Right lobe of liver (tissue), 4 donors: ENCODE data around the gene OGFOD3.
"Not testable (repeated sequence)": the region's sequence is repeated elsewhere in the genome, so short reads cannot be mapped to it uniquely, and the experiment has no call there.

Source experiments
- POLR2A ChIP-seq: fragments of 450-650 bp; IDR thresholded peaks from one replicate; pipeline ENCODE4 v1.6.1; 2017; ENCODE audit warnings: antibody characterized with exemption, mild to moderate bottlenecking
- TF ChIP-seq, protein P1 (sequence below), 4 donors: fragments of 200-600 bp in 3 of 4; fragments of 450-650 bp in 1 of 4; IDR thresholded peaks; one replicate each; pipeline versions ENCODE4 v1.5.1 to v1.8.0; 2016 to 2022; ENCODE audit warnings: antibody characterized with exemption in 4 of 4, mild to moderate bottlenecking in 2 of 4
- donor health status: DM: no; HTN: no; CAD: no.
- donor health status: DM: no; HTN: no; CAD: no.
- donor health status: DM: no; HTN: yes; CAD: no.

DNA sequence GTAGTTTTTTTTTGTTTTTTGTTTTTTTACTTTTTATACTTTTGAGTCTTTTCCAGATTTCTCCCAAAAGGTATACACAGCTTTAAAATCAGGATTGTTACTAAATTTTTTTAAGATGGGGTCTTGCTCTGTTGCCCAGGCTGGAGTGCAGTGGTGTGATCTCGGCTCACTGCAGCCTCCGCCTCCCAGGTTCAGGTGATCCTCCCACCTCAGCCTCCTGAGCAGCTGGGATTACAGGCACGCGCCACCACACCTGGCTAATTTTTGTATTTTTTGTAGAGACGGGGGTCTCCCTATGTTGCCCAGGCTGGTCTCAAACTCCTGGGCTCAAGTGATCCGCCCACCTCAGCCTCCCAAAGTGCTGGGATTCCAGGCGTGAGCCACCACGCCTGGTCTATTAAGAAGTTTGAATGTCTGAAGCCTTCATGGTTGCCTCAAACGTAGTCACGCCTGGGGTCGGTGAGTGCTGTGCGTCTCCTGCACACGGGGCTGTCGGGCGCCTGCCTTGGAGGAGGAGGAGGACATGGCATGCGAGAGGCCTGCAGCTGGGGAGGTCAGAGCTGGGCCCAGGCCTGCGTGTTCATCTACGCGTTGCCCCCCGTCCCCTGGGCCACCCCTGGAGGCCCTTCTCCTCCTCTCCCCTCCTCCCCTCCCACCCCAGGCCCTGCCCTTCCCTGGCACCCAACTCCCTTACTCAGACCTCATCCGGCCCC is 36.0 kb downstream of the OGFOD3 start:
- TF ChIP-seq, protein P1, sequence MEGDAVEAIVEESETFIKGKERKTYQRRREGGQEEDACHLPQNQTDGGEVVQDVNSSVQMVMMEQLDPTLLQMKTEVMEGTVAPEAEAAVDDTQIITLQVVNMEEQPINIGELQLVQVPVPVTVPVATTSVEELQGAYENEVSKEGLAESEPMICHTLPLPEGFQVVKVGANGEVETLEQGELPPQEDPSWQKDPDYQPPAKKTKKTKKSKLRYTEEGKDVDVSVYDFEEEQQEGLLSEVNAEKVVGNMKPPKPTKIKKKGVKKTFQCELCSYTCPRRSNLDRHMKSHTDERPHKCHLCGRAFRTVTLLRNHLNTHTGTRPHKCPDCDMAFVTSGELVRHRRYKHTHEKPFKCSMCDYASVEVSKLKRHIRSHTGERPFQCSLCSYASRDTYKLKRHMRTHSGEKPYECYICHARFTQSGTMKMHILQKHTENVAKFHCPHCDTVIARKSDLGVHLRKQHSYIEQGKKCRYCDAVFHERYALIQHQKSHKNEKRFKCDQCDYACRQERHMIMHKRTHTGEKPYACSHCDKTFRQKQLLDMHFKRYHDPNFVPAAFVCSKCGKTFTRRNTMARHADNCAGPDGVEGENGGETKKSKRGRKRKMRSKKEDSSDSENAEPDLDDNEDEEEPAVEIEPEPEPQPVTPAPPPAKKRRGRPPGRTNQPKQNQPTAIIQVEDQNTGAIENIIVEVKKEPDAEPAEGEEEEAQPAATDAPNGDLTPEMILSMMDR (IDR thresholded peaks at IDR 0.05) = not testable (repeated sequence)
- not testable (repeated sequence) for TF ChIP-seq POLR2A
